Upper lobe of left lung (tissue), 4 donors: ENCODE data around the gene MFSD2A.

Source experiments
- EP300 ChIP-seq, 4 donors: sonication (generic); formaldehyde crosslinking; IDR thresholded peaks; one replicate each; pipeline ENCODE4 v1.5.1; 2017; ENCODE audit warnings: antibody characterized with exemption in 4 of 4, control low read depth in 2 of 4
- POLR2A ChIP-seq, 4 donors: fragments of 450-650 bp; IDR thresholded peaks; one replicate each; pipeline ENCODE4 v1.5.1; 2016 to 2017; ENCODE audit warnings: antibody characterized with exemption in 4 of 4, mild to moderate bottlenecking in 2 of 4
- POLR2AphosphoS5 ChIP-seq, 2 donors: sonication (generic); formaldehyde crosslinking; IDR thresholded peaks; one replicate each; pipeline ENCODE4 v1.5.1; 2017; ENCODE audit warnings: antibody characterized with exemption in 2 of 2
- TF ChIP-seq, protein P1 (sequence below), 6 experiments: fragments of 450-650 bp in 4 of 6; fragments of 200-600 bp in 2 of 6; sonication (generic) in 2 of 6; IDR thresholded peaks; one replicate each; pipeline ENCODE4 v1.5.1; 2016 to 2019; ENCODE audit warnings: antibody characterized with exemption in 6 of 6

- TF ChIP-seq, protein P1, sequence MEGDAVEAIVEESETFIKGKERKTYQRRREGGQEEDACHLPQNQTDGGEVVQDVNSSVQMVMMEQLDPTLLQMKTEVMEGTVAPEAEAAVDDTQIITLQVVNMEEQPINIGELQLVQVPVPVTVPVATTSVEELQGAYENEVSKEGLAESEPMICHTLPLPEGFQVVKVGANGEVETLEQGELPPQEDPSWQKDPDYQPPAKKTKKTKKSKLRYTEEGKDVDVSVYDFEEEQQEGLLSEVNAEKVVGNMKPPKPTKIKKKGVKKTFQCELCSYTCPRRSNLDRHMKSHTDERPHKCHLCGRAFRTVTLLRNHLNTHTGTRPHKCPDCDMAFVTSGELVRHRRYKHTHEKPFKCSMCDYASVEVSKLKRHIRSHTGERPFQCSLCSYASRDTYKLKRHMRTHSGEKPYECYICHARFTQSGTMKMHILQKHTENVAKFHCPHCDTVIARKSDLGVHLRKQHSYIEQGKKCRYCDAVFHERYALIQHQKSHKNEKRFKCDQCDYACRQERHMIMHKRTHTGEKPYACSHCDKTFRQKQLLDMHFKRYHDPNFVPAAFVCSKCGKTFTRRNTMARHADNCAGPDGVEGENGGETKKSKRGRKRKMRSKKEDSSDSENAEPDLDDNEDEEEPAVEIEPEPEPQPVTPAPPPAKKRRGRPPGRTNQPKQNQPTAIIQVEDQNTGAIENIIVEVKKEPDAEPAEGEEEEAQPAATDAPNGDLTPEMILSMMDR (IDR thresholded peaks at IDR 0.05) = no peak
- TF ChIP-seq EP300 (IDR thresholded peaks at IDR 0.05) = no peak
- TF ChIP-seq POLR2A (IDR thresholded peaks at IDR 0.05) = no peak
- no peak for TF ChIP-seq POLR2AphosphoS5 (IDR thresholded peaks at IDR 0.05)
Measured at GRCh38 chr1:39925721-39926342, 29.1 kb upstream of the MFSD2A start.
